Smooth muscle cell (in vitro differentiated cells): ENCODE data around the gene FBXO28. TPM values are rescaled to one million over a fixed set of nuclear protein-coding genes. Genes with fewer than 3 reads are reported as not detected.
A peak's percentile ranks its signal among the peaks of the same experiment; 100 is the strongest.

Source experiments
- DNase-seq: peaks from one replicate; lab custom pipeline; 2025; ENCODE audit not compliant: unreplicated experiment; lab: John Stamatoyannopoulos, UW
- H2AFZ ChIP-seq: fragments of 200-600 bp; sonication (generic); 2 replicates; pipeline ENCODE4 v1.6.0; 2016; ENCODE audit warnings: antibody characterized with exemption, low read depth, mild to moderate bottlenecking
- H3F3A ChIP-seq: fragments of 200-600 bp; sonication (generic); 2 replicates; pipeline ENCODE4 v1.6.0; 2017; ENCODE audit warnings: antibody characterized with exemption, low read depth
- H3K27ac ChIP-seq: fragments of 200-600 bp; sonication (generic); 2 replicates; pipeline ENCODE4 v1.5.1; 2016; ENCODE audit warnings: low read depth, mild to moderate bottlenecking
- H3K27me3 ChIP-seq: fragments of 200-600 bp; sonication (generic); 2 replicates; pipeline ENCODE4 v1.6.1; 2016; ENCODE audit warnings: low read depth, mild to moderate bottlenecking
- H3K36me3 ChIP-seq: fragments of 200-600 bp; sonication (generic); 2 replicates; pipeline ENCODE4 v1.5.1; 2016; ENCODE audit warnings: low read depth
- H3K4me1 ChIP-seq: fragments of 200-600 bp; sonication (generic); 2 replicates; pipeline ENCODE4 v1.5.1; 2016; ENCODE audit warnings: low read depth
- H3K4me2 ChIP-seq: fragments of 200-600 bp; sonication (generic); 2 replicates; pipeline ENCODE4 v1.6.0; 2016; ENCODE audit warnings: mild to moderate bottlenecking
- H3K4me3 ChIP-seq: fragments of 200-600 bp; sonication (generic); 2 replicates; pipeline ENCODE4 v1.5.1; 2016; ENCODE audit warnings: mild to moderate bottlenecking
- H3K79me2 ChIP-seq: fragments of 200-600 bp; sonication (generic); 2 replicates; pipeline ENCODE4 v1.6.0; 2016; ENCODE audit warnings: low read depth, mild to moderate bottlenecking
- H3K9ac ChIP-seq: fragments of 200-600 bp; sonication (generic); 2 replicates; pipeline ENCODE4 v1.6.0; 2016; ENCODE audit warnings: low read depth
- H3K9me3 ChIP-seq: fragments of 200-600 bp; sonication (generic); replicated peaks from 2 replicates; pipeline ENCODE4 v1.5.1; 2016; ENCODE audit warnings: low read depth
- H4K20me1 ChIP-seq: fragments of 200-600 bp; sonication (generic); 2 replicates; pipeline ENCODE4 v1.6.0; 2016; ENCODE audit warnings: low read depth
- CTCF ChIP-seq: fragments of 200-600 bp; sonication (generic); IDR thresholded peaks from 2 replicates; pipeline ENCODE4 v1.5.1; 2017; ENCODE audit warnings: borderline replicate concordance, mild to moderate bottlenecking, antibody characterized with exemption; ENCODE audit not compliant: insufficient read depth, poor library complexity, severe bottlenecking
- WGBS: methylation state at CpG from one replicate; pipeline ENCODE4 v1.1.7; 2016; ENCODE audit warnings: low lambda C conversion rate; 5-methylcytosine and 5-hydroxymethylcytosine counted together
- polyA plus RNA-seq: library from polyadenylated mRNA; unstranded; fragments of >200 nt; fragmentation: Nextera tagmentation; extraction: Ambion mirVana; gene quantifications from 2 replicates; pipeline ENCODE4 v1.2.1, GENCODE V29; 2016
- total RNA-seq: library from RNA; depleted of rRNA; stranded (reverse); fragments of >200 nt; gene quantifications from 2 replicates; pipeline ENCODE4 v1.2.3, GENCODE V29; 2014

The FBXO28 gene
- total and polyA plus RNA-seq, 2 experiments from 2014 or later = 9.6 to 37.0 TPM

- H3K4me1 ChIP-seq = no peaks in the 10 kb centered on the region
- H3K27ac ChIP-seq = no peak overlapping the region
- TF ChIP-seq CTCF = no peak
- WGBS = 82% methylated on average over 2 of the region's 2 CpGs
- no peaks in the 10 kb centered on the region for H3K79me2 ChIP-seq
- H3K36me3 ChIP-seq = no peaks in the 10 kb centered on the region
- DNase-seq = no peak
- no peak overlapping the region for H2AFZ ChIP-seq
- H3K27me3 ChIP-seq = peaks cover 11% of the 10 kb centered on the region
- no peak overlapping the region for H3K4me3 ChIP-seq
- H3K9me3 ChIP-seq = no peaks in the 10 kb centered on the region
- H3K4me2 ChIP-seq = no peak overlapping the region
- no peaks in the 10 kb centered on the region for H3F3A ChIP-seq
- H3K9ac ChIP-seq = no peak overlapping the region
- no peaks in the 10 kb centered on the region for H4K20me1 ChIP-seq
Observed at GRCh38 chr1:224092601-224093000, 21.3 kb upstream of the FBXO28 start.

GRCh38 chr1:224095339-224095738 lies 18.6 kb upstream of the FBXO28 start:
- Histone ChIP-seq H3K27me3 (peaks cover 11% of the 10 kb centered on the region), H3K9me3 (no peaks in the 10 kb centered on the region), H4K20me1 (no peaks in the 10 kb centered on the region), H3K9ac (no peak overlapping the region), H3K79me2 (no peaks in the 10 kb centered on the region), H2AFZ (no peak overlapping the region), H3K4me3 (no peak overlapping the region), H3K36me3 (no peaks in the 10 kb centered on the region), H3K4me1 (no peaks in the 10 kb centered on the region), H3K27ac (peak overlapping the region; percentile 21), H3K4me2 (no peak overlapping the region), H3F3A (no peaks in the 10 kb centered on the region)
- DNase-seq = no peak
- 84% methylated on average over 1 of the region's 1 CpG for WGBS
- TF ChIP-seq CTCF = no peak

GRCh38 chr1:224095867-224096266 lies 18.0 kb upstream of the FBXO28 start:
- Histone ChIP-seq H3K4me1 (no peaks in the 10 kb centered on the region), H2AFZ (no peak overlapping the region), H3K9me3 (no peaks in the 10 kb centered on the region), H3K79me2 (no peaks in the 10 kb centered on the region), H3K4me3 (no peak overlapping the region), H4K20me1 (no peaks in the 10 kb centered on the region), H3F3A (no peaks in the 10 kb centered on the region), H3K4me2 (no peak overlapping the region), H3K36me3 (no peaks in the 10 kb centered on the region), H3K27ac (no peak overlapping the region), H3K27me3 (peaks cover 11% of the 10 kb centered on the region), H3K9ac (no peak overlapping the region)
- DNase-seq = no peak
- WGBS = 95% methylated on average over 1 of the region's 1 CpG
- no peak for TF ChIP-seq CTCF

GRCh38 chr1:224096773-224097172 lies 17.1 kb upstream of the FBXO28 start:
- no peak overlapping the region for H2AFZ ChIP-seq
- H3F3A ChIP-seq = no peaks in the 10 kb centered on the region
- H3K4me1 ChIP-seq = no peaks in the 10 kb centered on the region
- H4K20me1 ChIP-seq = no peaks in the 10 kb centered on the region
- no peak for TF ChIP-seq CTCF
- no peak overlapping the region for H3K4me3 ChIP-seq
- WGBS = 97% methylated on average over 1 of the region's 1 CpG
- no peak overlapping the region for H3K4me2 ChIP-seq
- no peak overlapping the region for H3K27ac ChIP-seq
- H3K79me2 ChIP-seq = no peaks in the 10 kb centered on the region
- H3K9me3 ChIP-seq = no peaks in the 10 kb centered on the region
- peaks cover 11% of the 10 kb centered on the region for H3K27me3 ChIP-seq
- no peak overlapping the region for H3K9ac ChIP-seq
- no peaks in the 10 kb centered on the region for H3K36me3 ChIP-seq
- no peak for DNase-seq
